IMR-90 (cell line): Measurements from ENCODE around the gene HOXA13. TPM values are rescaled to one million over a fixed set of nuclear protein-coding genes. Genes with fewer than 3 reads are reported as not detected.

Source experiments
- ATAC-seq: fragments of 200-7000 bp; cut with Tn5 transposase; 2 replicates; pipeline ENCODE4 v1.9.1; 2020; ENCODE audit warnings: low read depth, mild to moderate bottlenecking, moderate library complexity
- BruUV-seq: library from RNA; stranded (reverse); fragments of 400-500 nt; replicated peaks from 2 replicates; lab custom pipeline; 2021; lab: Mats Ljungman, UMichigan
- CTCF ChIA-PET: fragments of 300-600 bp; formaldehyde crosslinking; extraction: SDS; loops from one replicate; lab custom pipeline; 2021; ENCODE audit warnings: antibody characterized with exemption; lab: Yijun Ruan, JAX
- POLR2A ChIA-PET: fragments of 300-600 bp; sonication (Branson Sonifier 250); formaldehyde crosslinking; loops from one replicate; lab custom pipeline; 2022; ENCODE audit warnings: antibody characterized with exemption; ENCODE audit not compliant: unreplicated experiment; lab: Charles Lee
- DNase-seq: peaks from one replicate; pipeline ENCODE4 v3.0.0; 2013
- H2AFZ ChIP-seq: replicated peaks from 2 replicates; pipeline ENCODE3; 2013; ENCODE audit warnings: low read length, mild to moderate bottlenecking; ENCODE audit not compliant: poor library complexity
- H2AK5ac ChIP-seq: 2 replicates; pipeline ENCODE4 v1.6.1; 2013; ENCODE audit warnings: low read depth, low read length, inconsistent platforms
- H2AK9ac ChIP-seq: replicated peaks from 2 replicates; pipeline ENCODE3; 2013; ENCODE audit warnings: mild to moderate bottlenecking, low read depth, low read length, moderate library complexity; ENCODE audit not compliant: poor library complexity
- H2BK120ac ChIP-seq: 2 replicates; pipeline ENCODE4 v1.6.1; 2013; ENCODE audit warnings: low read depth, low read length, inconsistent platforms
- H2BK15ac ChIP-seq: 3 replicates; pipeline ENCODE4 v1.6.1; 2013; ENCODE audit warnings: low read depth, low read length, inconsistent platforms
- H2BK20ac ChIP-seq: 2 replicates; pipeline ENCODE4 v1.6.1; 2013; ENCODE audit warnings: low read depth, mild to moderate bottlenecking, inconsistent platforms, low read length, moderate library complexity
- H2BK5ac ChIP-seq: 2 replicates; pipeline ENCODE4 v1.6.1; 2013; ENCODE audit warnings: mild to moderate bottlenecking, low read depth, low read length, inconsistent platforms; ENCODE audit not compliant: poor library complexity, severe bottlenecking
- H3K14ac ChIP-seq: replicated peaks from 2 replicates; pipeline ENCODE4 v1.6.1; 2013; ENCODE audit warnings: low read depth, low read length, inconsistent platforms
- H3K18ac ChIP-seq: 2 replicates; pipeline ENCODE4 v1.6.1; 2013; ENCODE audit warnings: low read depth, low read length, control low read depth
- H3K23ac ChIP-seq: 2 replicates; pipeline ENCODE4 v1.6.1; 2013; ENCODE audit warnings: low read depth, low read length, inconsistent platforms
- H3K27ac ChIP-seq: 2 replicates; pipeline ENCODE4 v1.5.1; 2013; ENCODE audit warnings: mild to moderate bottlenecking, control low read depth, low read length; ENCODE audit not compliant: insufficient read depth
- H3K27me3 ChIP-seq: 2 replicates; pipeline ENCODE4 v1.6.1; 2013; ENCODE audit warnings: low read length; ENCODE audit not compliant: control insufficient read depth, insufficient read depth
- H3K36me3 ChIP-seq: 2 replicates; pipeline ENCODE4 v1.6.1; 2013; ENCODE audit warnings: low read length, mixed read lengths; ENCODE audit not compliant: control insufficient read depth, insufficient read depth
- H3K4ac ChIP-seq: 2 replicates; pipeline ENCODE4 v1.6.1; 2013; ENCODE audit warnings: low read depth, low read length, inconsistent platforms
- H3K4me1 ChIP-seq: 2 replicates; pipeline ENCODE4 v1.6.1; 2013; ENCODE audit warnings: low read length, mixed read lengths; ENCODE audit not compliant: control insufficient read depth, insufficient read depth
- H3K4me2 ChIP-seq: 2 replicates; pipeline ENCODE4 v1.6.1; 2013; ENCODE audit warnings: low read depth, mild to moderate bottlenecking, control low read depth, low read length, moderate library complexity
- H3K4me3 ChIP-seq: 2 replicates; pipeline ENCODE4 v1.5.1; 2013; ENCODE audit warnings: low read depth, mild to moderate bottlenecking, control low read depth, low read length, moderate library complexity; ENCODE audit not compliant: insufficient read depth
- H3K56ac ChIP-seq: 2 replicates; pipeline ENCODE4 v1.6.1; 2013; ENCODE audit warnings: low read length, inconsistent platforms; ENCODE audit not compliant: insufficient read depth; ENCODE audit errors: extremely low read depth
- H3K79me1 ChIP-seq, 2 experiments: 2 replicates each; pipeline ENCODE4 v1.6.1; 2013; ENCODE audit warnings: low read length in 2 of 2, inconsistent platforms in 1 of 2, low read depth in 1 of 2
- H3K9ac ChIP-seq: 2 replicates; pipeline ENCODE4 v1.6.1; 2013; ENCODE audit warnings: low read depth, low read length, control low read depth
- H3K9me1 ChIP-seq: 2 replicates; pipeline ENCODE4 v1.6.1; 2013; ENCODE audit warnings: low read length, inconsistent platforms; ENCODE audit not compliant: insufficient read depth
- H3K9me3 ChIP-seq: 2 replicates; pipeline ENCODE4 v1.6.1; 2013; ENCODE audit warnings: low read length; ENCODE audit not compliant: control insufficient read depth, insufficient read depth
- H4K20me1 ChIP-seq: 2 replicates; pipeline ENCODE4 v1.6.1; 2013; ENCODE audit warnings: low read length, inconsistent platforms; ENCODE audit not compliant: insufficient read depth
- H4K5ac ChIP-seq: 2 replicates; pipeline ENCODE4 v1.6.1; 2013; ENCODE audit warnings: mild to moderate bottlenecking, low read depth, low read length, control low read depth
- H4K8ac ChIP-seq, 2 experiments: 2 replicates each; pipeline ENCODE4 v1.6.1; 2013; ENCODE audit warnings: low read depth in 2 of 2, low read length in 2 of 2, control low read depth in 1 of 2, inconsistent platforms in 1 of 2
- H4K91ac ChIP-seq: 2 replicates; pipeline ENCODE4 v1.6.1; 2013; ENCODE audit warnings: low read depth, low read length, inconsistent platforms; ENCODE audit not compliant: insufficient read depth
- MAZ ChIP-seq: IDR thresholded peaks from 2 replicates; pipeline ENCODE4 v1.6.1; 2012; ENCODE audit warnings: low read depth, mild to moderate bottlenecking, low read length, improper control_type of control experiment, moderate library complexity, borderline replicate concordance
- WGBS, 2 experiments: methylation state at CpG; one replicate each; pipeline versions ENCODE4 v1.1.5 to v1.1.7; 2013; ENCODE audit warnings: missing lambda C conversion rate in 2 of 2; ENCODE audit not compliant: insufficient read length in 1 of 2; ENCODE audit errors: extremely low coverage in 2 of 2; 5-methylcytosine and 5-hydroxymethylcytosine counted together
- dilution Hi-C: fragments of 300-500 bp; cut with HindIII; formaldehyde crosslinking; loops from one replicate; pipeline ENCODE4 v1.14.3; 2018; ENCODE audit warnings: low sequenced_read_pairs; ENCODE audit not compliant: unreplicated experiment
- in situ Hi-C: fragments of 300-500 bp; cut with MboI; formaldehyde crosslinking; loops from 3 replicates; pipeline ENCODE4 v1.14.3; 2019; ENCODE audit warnings: low sequenced_read_pairs, inconsistent platforms, mixed read lengths
- intact Hi-C: fragments of 100-400 bp; cut with micrococcal nuclease; formaldehyde crosslinking; loops from 2 replicates; pipeline ENCODE4 v1.10.0; 2022
- polyA plus RNA-seq, 3 experiments: library from polyadenylated mRNA; depleted of rRNA; stranded (reverse); fragments of >200 nt; gene quantifications; 2 replicates each; pipeline ENCODE4 v1.2.3, GENCODE V29; 2012; ENCODE audit warnings: low replicate concordance in 1 of 3
- total RNA-seq: library from RNA; depleted of rRNA; stranded (reverse); fragments of >200 nt; gene quantifications from 2 replicates; pipeline ENCODE4 v1.2.3, GENCODE V29; 2012

The HOXA13 gene
- total and polyA plus RNA-seq, 2 of the 4 experiments (the other 2 are of a cell fraction) = not detected

DNA sequence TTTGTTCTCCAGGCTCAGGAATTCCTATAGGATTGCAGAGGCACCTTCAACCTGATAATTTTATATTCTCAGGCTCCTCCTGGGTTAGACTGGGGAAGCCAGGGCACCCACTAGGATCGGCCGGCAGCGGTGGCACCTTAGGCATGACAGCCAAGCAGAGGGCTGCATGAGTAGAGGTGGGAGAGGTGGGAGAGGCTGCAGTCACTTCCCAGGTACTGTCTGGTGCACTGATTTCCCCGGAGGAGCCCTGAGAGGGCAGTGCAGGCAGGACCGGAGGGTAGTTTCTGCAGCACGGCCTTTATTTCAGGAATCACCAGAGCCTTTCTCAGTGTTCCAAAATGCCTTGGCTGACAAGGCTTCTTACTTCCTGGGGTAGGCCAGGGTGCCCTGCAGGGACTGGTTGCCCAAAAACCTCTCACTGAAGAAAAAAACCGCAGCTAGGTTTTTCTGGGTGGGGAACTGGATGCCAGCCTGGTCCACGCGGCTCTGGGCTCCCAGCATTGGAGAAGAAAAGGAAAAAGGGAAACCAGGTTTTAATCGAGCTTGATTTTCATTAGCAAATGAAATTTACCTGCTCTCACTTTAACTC lies 3.6 kb upstream of the HOXA13 start:
- Histone ChIP-seq H3K27ac (no peak overlapping the region), H3K9me3 (peaks cover 8% of the 10 kb centered on the region; the same call in 1 of the 2 replicates), H2BK5ac (no peak overlapping the region), H2BK120ac (no peak overlapping the region), H2AFZ (no peak overlapping the region), H2BK15ac (no peak overlapping the region), H3K4me2 (no peak overlapping the region), H2BK20ac (no peak overlapping the region), H4K91ac (no peak overlapping the region), H3K36me3 (no peaks in the 10 kb centered on the region), H3K27me3 (peaks cover 95% of the 10 kb centered on the region), H3K9ac (no peak overlapping the region), H4K20me1 (peaks cover 24% of the 10 kb centered on the region), H3K4me1 (peaks cover 2% of the 10 kb centered on the region; the same call in 1 of the 2 replicates), H3K4me3 (no peak overlapping the region), H3K23ac (no peak overlapping the region), H3K4ac (no peak overlapping the region), H4K8ac (no peak overlapping the region), H4K5ac (no peak overlapping the region), H3K79me1 (no peaks in the 10 kb centered on the region), H2AK9ac (no peak overlapping the region), H3K18ac (no peak overlapping the region), H3K14ac (no peak overlapping the region), H3K56ac (no peak overlapping the region), H3K9me1 (peaks cover 5% of the 10 kb centered on the region; the same call in 1 of the 2 replicates), H2AK5ac (no peak overlapping the region)
- no TSS peak for BruUV-seq
- WGBS, 2 experiments = 0% methylated on average over 1 of the region's 10 CpGs; no CpG with 5 or more reads in 1 of the 2 experiments
- no peak for DNase-seq
- CTCF ChIA-PET = no interaction called here
- no peak for ATAC-seq
- intact Hi-C loops = no loop called here
- POLR2A ChIA-PET = no interaction called here
- no peak for TF ChIP-seq MAZ
- in situ Hi-C loops = loop anchor here (5.0 to 10.0 kb wide), 2 partner anchors 379 to 571 kb away; no protein-coding TSS in a partner anchor
- dilution Hi-C loops = no loop called here
